Liver (tissue), 3 donors: ENCODE measurements around the gene PSENEN.

ENCODE experiments used
- ATF3 ChIP-seq: IDR thresholded peaks from 2 replicates; pipeline ENCODE4 v1.6.1; 2016; ENCODE audit warnings: antibody characterized with exemption
- CTCF ChIP-seq: fragments of 150-350 bp; IDR thresholded peaks from 2 replicates; pipeline ENCODE4 v1.5.1; 2017; ENCODE audit warnings: improper control_type of control experiment, low read depth, low read length; ENCODE audit not compliant: missing input control
- GABPA ChIP-seq, 2 donors: IDR thresholded peaks in 1 of 2; conservative IDR thresholded peaks in 1 of 2; 2 replicates each; pipeline ENCODE4 v1.6.1; 2016; ENCODE audit warnings: antibody characterized with exemption in 2 of 2, mild to moderate bottlenecking in 1 of 2, moderate library complexity in 1 of 2
- HNF4G ChIP-seq: IDR thresholded peaks from 2 replicates; pipeline ENCODE4 v1.6.1; 2016; ENCODE audit warnings: antibody characterized with exemption
- MAX ChIP-seq: IDR thresholded peaks from 2 replicates; pipeline ENCODE4 v1.6.1; 2016; ENCODE audit warnings: antibody characterized with exemption
- NR2F2 ChIP-seq: IDR thresholded peaks from 2 replicates; pipeline ENCODE4 v1.6.1; 2016; ENCODE audit warnings: antibody characterized with exemption
- RAD21 ChIP-seq, 2 donors: IDR thresholded peaks; 2 replicates each; pipeline ENCODE4 v1.6.1; 2016; ENCODE audit warnings: antibody characterized with exemption in 2 of 2, mild to moderate bottlenecking in 2 of 2
- SP1 ChIP-seq: IDR thresholded peaks from 2 replicates; pipeline ENCODE4 v1.6.1; 2018; ENCODE audit warnings: antibody characterized with exemption, mild to moderate bottlenecking
- TAF1 ChIP-seq: conservative IDR thresholded peaks from 2 replicates; pipeline ENCODE4 v1.6.1; 2016; ENCODE audit warnings: antibody characterized with exemption, mild to moderate bottlenecking
- donor health status: healthy.
- donor health status: healthy.

- TF ChIP-seq CTCF = no peak
- TF ChIP-seq RAD21 (IDR thresholded peaks at IDR 0.05) = no peak
- no peak for TF ChIP-seq MAX
- no peak for TF ChIP-seq SP1
- peak; percentile 3 for TF ChIP-seq ATF3
- no peak for TF ChIP-seq NR2F2
- no peak for TF ChIP-seq HNF4G
- no peak for TF ChIP-seq TAF1
- peak; percentile 78 to 94 for TF ChIP-seq GABPA (IDR thresholded peaks at IDR 0.05 in 1 of 2, conservative IDR thresholded peaks at IDR 0.05 in 1 of 2)
These were observed at the start of gene PSENEN, which contains the start of gene U2AF1L4 for GRCh38 chr19:35745328-35746086.
